HCT116 (cell line): ENCODE data around the gene SEPTIN5. TPM values are rescaled to one million over a fixed set of nuclear protein-coding genes. Genes with fewer than 3 reads are reported as not detected.

Source experiments
- ATAC-seq: fragments of 200-7000 bp; cut with Tn5 transposase; 2 replicates; pipeline ENCODE4 v1.9.1; 2020; ENCODE audit warnings: mild to moderate bottlenecking, moderate library complexity
- BruUV-seq: library from RNA; stranded (reverse); fragments of 400-500 nt; replicated peaks from 2 replicates; lab custom pipeline; 2021; lab: Mats Ljungman, UMichigan
- CTCF ChIA-PET: fragments of 300-600 bp; sonication (Branson Sonifier 250); formaldehyde crosslinking; loops from one replicate; lab custom pipeline; 2021; ENCODE audit warnings: antibody characterized with exemption; lab: Charles Lee
- POLR2A ChIA-PET: fragments of 300-600, 350-600 bp; sonication (Branson Sonifier 250); formaldehyde crosslinking; loops from one replicate; lab custom pipeline; 2021; ENCODE audit warnings: antibody characterized with exemption; lab: Charles Lee
- RAD21 ChIA-PET, 2 experiments: fragments of 300-600 bp; sonication (Branson Sonifier 250); formaldehyde crosslinking; loops; one replicate each; lab custom pipeline; 2023; ENCODE audit warnings: low total read pairs in 2 of 2; ENCODE audit not compliant: uncharacterized antibody in 2 of 2, unreplicated experiment in 2 of 2, low non-redundant PET in 1 of 2; lab: Charles Lee
- DNase-seq: peaks from one replicate; pipeline ENCODE4 v3.0.0-alpha.2; 2010; ENCODE audit warnings: low read depth, low spot score
- H2AFZ ChIP-seq: fragments of 200-600 bp; shearing (Covaris generic), sonication (generic); 2 replicates; pipeline ENCODE4 v1.6.1; 2017; ENCODE audit warnings: low read depth, mixed run types, mixed read lengths, antibody characterized with exemption, low read length; ENCODE audit not compliant: poor library complexity, severe bottlenecking
- H3K27ac ChIP-seq: 2 replicates; pipeline ENCODE4 v1.5.1; 2012; ENCODE audit warnings: low read depth, low read length
- H3K27me3 ChIP-seq: fragments of 200-600 bp; sonication (generic); 2 replicates; pipeline ENCODE4 v1.6.1; 2016; ENCODE audit warnings: mixed run types, low read length, mixed read lengths; ENCODE audit not compliant: insufficient read depth
- H3K36me3 ChIP-seq, 2 experiments: fragments of 200-500 bp in 1 of 2; fragments of 200-600 bp in 1 of 2; sonication (Bioruptor generic) in 1 of 2; sonication (generic) in 1 of 2; 2 replicates each; pipeline versions ENCODE4 v1.5.1 to v1.6.1; 2014 to 2016; ENCODE audit warnings: low read length in 2 of 2, inconsistent platforms in 1 of 2, mixed read lengths in 1 of 2, mixed run types in 1 of 2; ENCODE audit not compliant: insufficient read depth in 2 of 2, control insufficient read depth in 1 of 2
- H3K4me1 ChIP-seq, 2 experiments: fragments of 200-600 bp in 1 of 2; sonication (generic) in 1 of 2; 2 replicates each; pipeline versions ENCODE4 v1.5.1 to v1.6.1; 2012 to 2017; ENCODE audit warnings: low read length in 2 of 2, inconsistent platforms in 1 of 2, mild to moderate bottlenecking in 1 of 2, mixed read lengths in 1 of 2, mixed run types in 1 of 2, moderate library complexity in 1 of 2; ENCODE audit not compliant: insufficient read depth in 2 of 2, control insufficient read depth in 1 of 2
- H3K4me2 ChIP-seq: fragments of 200-600 bp; sonication (generic); 2 replicates; pipeline ENCODE4 v1.6.1; 2017; ENCODE audit warnings: mixed run types, low read length, mixed read lengths
- H3K4me3 ChIP-seq, 2 experiments: fragments of 200-600 bp in 1 of 2; sonication (generic) in 1 of 2; replicated peaks in 1 of 2; 2 replicates each; pipeline ENCODE4 v1.5.1; 2011 to 2016; ENCODE audit warnings: low read length in 2 of 2, control low read depth in 1 of 2, low read depth in 1 of 2, mild to moderate bottlenecking in 1 of 2, mixed read lengths in 1 of 2, mixed run types in 1 of 2
- H3K79me2 ChIP-seq: fragments of 200-600 bp; sonication (generic); 2 replicates; pipeline ENCODE4 v1.6.1; 2017; ENCODE audit warnings: mild to moderate bottlenecking, mixed run types, low read length, moderate library complexity, mixed read lengths; ENCODE audit not compliant: insufficient read depth
- H3K9ac ChIP-seq: fragments of 200-600 bp; sonication (generic); 2 replicates; pipeline ENCODE4 v1.6.1; 2016; ENCODE audit warnings: low read length, mixed read lengths
- H3K9me2 ChIP-seq: fragments of 200-600 bp; sonication (generic), shearing (Covaris generic); 2 replicates; pipeline ENCODE4 v1.6.1; 2017; ENCODE audit warnings: mixed run types, mild to moderate bottlenecking, moderate library complexity; ENCODE audit not compliant: insufficient read depth
- H3K9me3 ChIP-seq, 2 experiments: fragments of 200-500 bp in 1 of 2; fragments of 200-600 bp in 1 of 2; sonication (Bioruptor generic) in 1 of 2; sonication (generic) in 1 of 2; 2 replicates each; pipeline ENCODE4 v1.6.1; 2014 to 2017; ENCODE audit warnings: low read length in 2 of 2, mixed read lengths in 2 of 2, inconsistent platforms in 1 of 2, low read depth in 1 of 2, mild to moderate bottlenecking in 1 of 2, mixed run types in 1 of 2, moderate library complexity in 1 of 2; ENCODE audit not compliant: control insufficient read depth in 1 of 2, insufficient read depth in 1 of 2
- H4K20me1 ChIP-seq: fragments of 200-600 bp; sonication (generic), shearing (Covaris generic); 2 replicates; pipeline ENCODE4 v1.6.1; 2017; ENCODE audit warnings: mixed run types, mild to moderate bottlenecking, moderate library complexity; ENCODE audit not compliant: insufficient read depth
- CBX3 ChIP-seq: IDR thresholded peaks from 2 replicates; pipeline ENCODE4 v1.6.1; 2012; ENCODE audit warnings: low read depth
- CEBPB ChIP-seq: IDR thresholded peaks from 2 replicates; pipeline ENCODE4 v1.6.1; 2012; ENCODE audit warnings: low read depth
- EGR1 ChIP-seq: IDR thresholded peaks from 2 replicates; pipeline ENCODE4 v1.6.1; 2012; ENCODE audit warnings: low read depth
- ELF1 ChIP-seq: IDR thresholded peaks from 2 replicates; pipeline ENCODE4 v1.6.1; 2012; ENCODE audit warnings: low read depth, borderline replicate concordance
- EZH2phosphoT487 ChIP-seq: fragments of 200-600 bp; IDR thresholded peaks from 2 replicates; pipeline ENCODE4 v1.6.1; 2018; ENCODE audit warnings: antibody characterized with exemption, borderline replicate concordance
- FOSL1 ChIP-seq: IDR thresholded peaks from 2 replicates; pipeline ENCODE4 v1.6.1; 2012; ENCODE audit warnings: low read depth
- SIN3A ChIP-seq: IDR thresholded peaks from 2 replicates; pipeline ENCODE4 v1.6.1; 2012; ENCODE audit warnings: low read depth
- SP1 ChIP-seq: IDR thresholded peaks from 2 replicates; pipeline ENCODE4 v1.6.1; 2012; ENCODE audit warnings: low read depth
- SRF ChIP-seq: IDR thresholded peaks from 2 replicates; pipeline ENCODE4 v1.6.1; 2012; ENCODE audit warnings: low read depth
- YY1 ChIP-seq: IDR thresholded peaks from 2 replicates; pipeline ENCODE4 v1.6.1; 2011; ENCODE audit warnings: low read length, low read depth, moderate library complexity, mild to moderate bottlenecking; ENCODE audit not compliant: insufficient replicate concordance; ENCODE audit errors: extremely low read depth
- ZFX ChIP-seq: fragments of 450-650 bp; IDR thresholded peaks from 2 replicates; pipeline ENCODE4 v1.6.1; 2017
- intact Hi-C: fragments of 100-400 bp; cut with micrococcal nuclease; formaldehyde crosslinking; loops from 2 replicates; pipeline ENCODE4 v1.10.0; 2022
- total RNA-seq: library from RNA; stranded (reverse); gene quantifications from one replicate; pipeline ENCODE4 v1.2.1, GENCODE V29; 2021; ENCODE audit not compliant: unreplicated experiment
- TF ChIP-seq, protein P1 (sequence below): IDR thresholded peaks from 2 replicates; pipeline ENCODE4 v1.6.1; 2011; ENCODE audit warnings: mild to moderate bottlenecking, low read length, moderate library complexity; ENCODE audit not compliant: insufficient replicate concordance; ENCODE audit errors: extremely low read depth
- TF ChIP-seq, protein P2 (sequence below): IDR thresholded peaks from 2 replicates; pipeline ENCODE4 v1.6.1; 2012; ENCODE audit warnings: low read depth
- TF ChIP-seq, protein P3 (sequence below): IDR thresholded peaks from 2 replicates; pipeline ENCODE4 v1.6.1; 2012
- TF ChIP-seq, protein P4 (sequence below), 3 experiments: fragments of 200-600 bp in 1 of 3; sonication (generic) in 1 of 3; IDR thresholded peaks in 2 of 3; conservative IDR thresholded peaks in 1 of 3; 2 replicates each; pipeline ENCODE4 v1.5.1; 2012 to 2017; ENCODE audit warnings: low read depth in 2 of 3, low read length in 2 of 3, antibody characterized with exemption in 1 of 3, borderline replicate concordance in 1 of 3, control low read depth in 1 of 3, mild to moderate bottlenecking in 1 of 3, mixed read lengths in 1 of 3, mixed run types in 1 of 3, moderate library complexity in 1 of 3; ENCODE audit not compliant: insufficient read depth in 1 of 3

Gene SEPTIN5
- total RNA-seq, 1 experiment from 2014 or later = 9.0 TPM

DNA sequence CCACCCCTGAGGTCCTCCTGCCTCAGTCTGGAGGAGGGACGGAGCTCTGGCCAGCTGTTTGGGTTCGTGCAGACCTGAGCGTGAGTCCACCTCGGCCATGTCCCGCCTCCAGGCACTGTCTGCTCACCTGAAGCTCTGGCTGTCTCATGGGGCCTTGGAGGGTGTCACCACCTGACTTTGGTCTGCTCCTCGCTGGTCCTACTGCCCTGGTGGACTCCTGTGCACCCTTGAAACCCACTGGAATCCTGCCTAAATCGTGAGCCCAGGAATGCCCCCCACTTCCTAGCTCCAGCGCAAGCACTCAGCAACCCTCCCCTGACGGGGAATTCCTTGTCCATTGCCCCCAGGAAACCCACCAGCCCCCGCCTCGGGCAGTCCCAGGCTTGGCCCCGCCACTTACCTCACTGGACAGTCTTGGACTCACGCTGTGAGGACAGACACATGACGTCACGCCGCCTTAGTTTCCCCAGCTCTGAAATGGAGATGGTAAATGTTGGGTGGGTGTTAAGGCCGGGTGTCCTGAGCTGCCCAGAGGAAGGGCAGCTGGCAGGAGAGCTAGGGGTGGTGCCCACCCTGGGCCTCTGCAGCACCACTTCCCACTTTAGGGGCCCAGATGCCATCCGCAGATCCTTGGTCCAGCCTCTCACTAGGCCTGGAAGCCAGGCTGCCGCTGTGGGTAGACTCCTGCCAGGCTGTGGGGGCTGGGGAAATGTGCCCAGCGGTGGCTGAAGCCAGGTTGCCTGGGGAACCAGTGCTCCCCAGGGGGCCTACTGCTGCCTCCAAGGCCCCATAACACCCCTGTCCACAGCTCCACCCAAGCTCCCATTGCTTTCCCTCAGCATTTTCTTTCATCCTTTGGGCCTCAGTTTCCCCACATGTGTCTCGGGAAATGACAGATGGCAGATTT lies 28.1 kb downstream of the SEPTIN5 start:
- Histone ChIP-seq H3K9me2 (no peaks in the 10 kb centered on the region), H3K27ac (no peak overlapping the region), H3K79me2 (no peaks in the 10 kb centered on the region), H3K4me3 (no peak overlapping the region), H3K27me3 (no peaks in the 10 kb centered on the region), H3K9me3 (no peaks in the 10 kb centered on the region), H3K4me1 (no peaks in the 10 kb centered on the region), H3K9ac (no peak overlapping the region), H2AFZ (no peak overlapping the region), H3K36me3 (no peaks in the 10 kb centered on the region), H4K20me1 (no peaks in the 10 kb centered on the region), H3K4me2 (no peak overlapping the region)
- intact Hi-C loops = no loop called here
- CTCF ChIA-PET = interaction anchor here (1.0 to 3.5 kb wide), 2 partner anchors 12 to 168 kb away, joined by 3 to 14 read pairs; no protein-coding TSS in a partner anchor
- ATAC-seq = no peak
- RAD21 ChIA-PET = no interaction called here
- TF ChIP-seq CBX3 = no peak
- TF ChIP-seq EGR1 = no peak
- TF ChIP-seq FOSL1 = no peak
- TF ChIP-seq, protein P1, sequence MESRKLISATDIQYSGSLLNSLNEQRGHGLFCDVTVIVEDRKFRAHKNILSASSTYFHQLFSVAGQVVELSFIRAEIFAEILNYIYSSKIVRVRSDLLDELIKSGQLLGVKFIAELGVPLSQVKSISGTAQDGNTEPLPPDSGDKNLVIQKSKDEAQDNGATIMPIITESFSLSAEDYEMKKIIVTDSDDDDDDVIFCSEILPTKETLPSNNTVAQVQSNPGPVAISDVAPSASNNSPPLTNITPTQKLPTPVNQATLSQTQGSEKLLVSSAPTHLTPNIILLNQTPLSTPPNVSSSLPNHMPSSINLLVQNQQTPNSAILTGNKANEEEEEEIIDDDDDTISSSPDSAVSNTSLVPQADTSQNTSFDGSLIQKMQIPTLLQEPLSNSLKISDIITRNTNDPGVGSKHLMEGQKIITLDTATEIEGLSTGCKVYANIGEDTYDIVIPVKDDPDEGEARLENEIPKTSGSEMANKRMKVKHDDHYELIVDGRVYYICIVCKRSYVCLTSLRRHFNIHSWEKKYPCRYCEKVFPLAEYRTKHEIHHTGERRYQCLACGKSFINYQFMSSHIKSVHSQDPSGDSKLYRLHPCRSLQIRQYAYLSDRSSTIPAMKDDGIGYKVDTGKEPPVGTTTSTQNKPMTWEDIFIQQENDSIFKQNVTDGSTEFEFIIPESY = no peak
- TF ChIP-seq SP1 = no peak
- no peak for TF ChIP-seq SRF
- TF ChIP-seq, protein P2, sequence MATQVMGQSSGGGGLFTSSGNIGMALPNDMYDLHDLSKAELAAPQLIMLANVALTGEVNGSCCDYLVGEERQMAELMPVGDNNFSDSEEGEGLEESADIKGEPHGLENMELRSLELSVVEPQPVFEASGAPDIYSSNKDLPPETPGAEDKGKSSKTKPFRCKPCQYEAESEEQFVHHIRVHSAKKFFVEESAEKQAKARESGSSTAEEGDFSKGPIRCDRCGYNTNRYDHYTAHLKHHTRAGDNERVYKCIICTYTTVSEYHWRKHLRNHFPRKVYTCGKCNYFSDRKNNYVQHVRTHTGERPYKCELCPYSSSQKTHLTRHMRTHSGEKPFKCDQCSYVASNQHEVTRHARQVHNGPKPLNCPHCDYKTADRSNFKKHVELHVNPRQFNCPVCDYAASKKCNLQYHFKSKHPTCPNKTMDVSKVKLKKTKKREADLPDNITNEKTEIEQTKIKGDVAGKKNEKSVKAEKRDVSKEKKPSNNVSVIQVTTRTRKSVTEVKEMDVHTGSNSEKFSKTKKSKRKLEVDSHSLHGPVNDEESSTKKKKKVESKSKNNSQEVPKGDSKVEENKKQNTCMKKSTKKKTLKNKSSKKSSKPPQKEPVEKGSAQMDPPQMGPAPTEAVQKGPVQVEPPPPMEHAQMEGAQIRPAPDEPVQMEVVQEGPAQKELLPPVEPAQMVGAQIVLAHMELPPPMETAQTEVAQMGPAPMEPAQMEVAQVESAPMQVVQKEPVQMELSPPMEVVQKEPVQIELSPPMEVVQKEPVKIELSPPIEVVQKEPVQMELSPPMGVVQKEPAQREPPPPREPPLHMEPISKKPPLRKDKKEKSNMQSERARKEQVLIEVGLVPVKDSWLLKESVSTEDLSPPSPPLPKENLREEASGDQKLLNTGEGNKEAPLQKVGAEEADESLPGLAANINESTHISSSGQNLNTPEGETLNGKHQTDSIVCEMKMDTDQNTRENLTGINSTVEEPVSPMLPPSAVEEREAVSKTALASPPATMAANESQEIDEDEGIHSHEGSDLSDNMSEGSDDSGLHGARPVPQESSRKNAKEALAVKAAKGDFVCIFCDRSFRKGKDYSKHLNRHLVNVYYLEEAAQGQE = no peak
- no peak for TF ChIP-seq SIN3A
- TF ChIP-seq ELF1 = no peak
- no peak for TF ChIP-seq EZH2phosphoT487
- no peak for TF ChIP-seq CEBPB
- no peak for TF ChIP-seq YY1
- TF ChIP-seq, protein P3, sequence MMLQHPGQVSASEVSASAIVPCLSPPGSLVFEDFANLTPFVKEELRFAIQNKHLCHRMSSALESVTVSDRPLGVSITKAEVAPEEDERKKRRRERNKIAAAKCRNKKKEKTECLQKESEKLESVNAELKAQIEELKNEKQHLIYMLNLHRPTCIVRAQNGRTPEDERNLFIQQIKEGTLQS = no peak
- TF ChIP-seq ZFX = no peak
- TF ChIP-seq, protein P4, sequence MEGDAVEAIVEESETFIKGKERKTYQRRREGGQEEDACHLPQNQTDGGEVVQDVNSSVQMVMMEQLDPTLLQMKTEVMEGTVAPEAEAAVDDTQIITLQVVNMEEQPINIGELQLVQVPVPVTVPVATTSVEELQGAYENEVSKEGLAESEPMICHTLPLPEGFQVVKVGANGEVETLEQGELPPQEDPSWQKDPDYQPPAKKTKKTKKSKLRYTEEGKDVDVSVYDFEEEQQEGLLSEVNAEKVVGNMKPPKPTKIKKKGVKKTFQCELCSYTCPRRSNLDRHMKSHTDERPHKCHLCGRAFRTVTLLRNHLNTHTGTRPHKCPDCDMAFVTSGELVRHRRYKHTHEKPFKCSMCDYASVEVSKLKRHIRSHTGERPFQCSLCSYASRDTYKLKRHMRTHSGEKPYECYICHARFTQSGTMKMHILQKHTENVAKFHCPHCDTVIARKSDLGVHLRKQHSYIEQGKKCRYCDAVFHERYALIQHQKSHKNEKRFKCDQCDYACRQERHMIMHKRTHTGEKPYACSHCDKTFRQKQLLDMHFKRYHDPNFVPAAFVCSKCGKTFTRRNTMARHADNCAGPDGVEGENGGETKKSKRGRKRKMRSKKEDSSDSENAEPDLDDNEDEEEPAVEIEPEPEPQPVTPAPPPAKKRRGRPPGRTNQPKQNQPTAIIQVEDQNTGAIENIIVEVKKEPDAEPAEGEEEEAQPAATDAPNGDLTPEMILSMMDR (IDR thresholded peaks at IDR 0.05 in 2 of 3, conservative IDR thresholded peaks at IDR 0.05 in 1 of 3; ENCODE audit: borderline replicate concordance in 1 of 3, insufficient read depth in 1 of 3, low read depth in 2 of 3, low read length in 2 of 3) = no peak
- no peak for DNase-seq
- no TSS peak for BruUV-seq
- POLR2A ChIA-PET = no interaction called here
